HCT116 (cell line): ENCODE results near the gene CHTF8. TPM values are rescaled to one million over a fixed set of nuclear protein-coding genes. Genes with fewer than 3 reads are reported as not detected.

Experiments used
- ATAC-seq: fragments of 200-7000 bp; cut with Tn5 transposase; 2 replicates; pipeline ENCODE4 v1.9.1; 2020; ENCODE audit warnings: mild to moderate bottlenecking, moderate library complexity
- BruUV-seq: library from RNA; stranded (reverse); fragments of 400-500 nt; replicated peaks from 2 replicates; lab custom pipeline; 2021; lab: Mats Ljungman, UMichigan
- CTCF ChIA-PET: fragments of 300-600 bp; sonication (Branson Sonifier 250); formaldehyde crosslinking; loops from one replicate; lab custom pipeline; 2021; ENCODE audit warnings: antibody characterized with exemption; lab: Charles Lee
- POLR2A ChIA-PET: fragments of 300-600, 350-600 bp; sonication (Branson Sonifier 250); formaldehyde crosslinking; loops from one replicate; lab custom pipeline; 2021; ENCODE audit warnings: antibody characterized with exemption; lab: Charles Lee
- RAD21 ChIA-PET, 2 experiments: fragments of 300-600 bp; sonication (Branson Sonifier 250); formaldehyde crosslinking; loops; one replicate each; lab custom pipeline; 2023; ENCODE audit warnings: low total read pairs in 2 of 2; ENCODE audit not compliant: uncharacterized antibody in 2 of 2, unreplicated experiment in 2 of 2, low non-redundant PET in 1 of 2; lab: Charles Lee
- DNase-seq: peaks from one replicate; pipeline ENCODE4 v3.0.0-alpha.2; 2010; ENCODE audit warnings: low read depth, low spot score
- H2AFZ ChIP-seq: fragments of 200-600 bp; shearing (Covaris generic), sonication (generic); 2 replicates; pipeline ENCODE4 v1.6.1; 2017; ENCODE audit warnings: low read depth, mixed run types, mixed read lengths, antibody characterized with exemption, low read length; ENCODE audit not compliant: poor library complexity, severe bottlenecking
- H3K27ac ChIP-seq: 2 replicates; pipeline ENCODE4 v1.5.1; 2012; ENCODE audit warnings: low read depth, low read length
- H3K27me3 ChIP-seq: fragments of 200-600 bp; sonication (generic); 2 replicates; pipeline ENCODE4 v1.6.1; 2016; ENCODE audit warnings: mixed run types, low read length, mixed read lengths; ENCODE audit not compliant: insufficient read depth
- H3K36me3 ChIP-seq, 2 experiments: fragments of 200-500 bp in 1 of 2; fragments of 200-600 bp in 1 of 2; sonication (Bioruptor generic) in 1 of 2; sonication (generic) in 1 of 2; 2 replicates each; pipeline versions ENCODE4 v1.5.1 to v1.6.1; 2014 to 2016; ENCODE audit warnings: low read length in 2 of 2, inconsistent platforms in 1 of 2, mixed read lengths in 1 of 2, mixed run types in 1 of 2; ENCODE audit not compliant: insufficient read depth in 2 of 2, control insufficient read depth in 1 of 2
- H3K4me1 ChIP-seq, 2 experiments: fragments of 200-600 bp in 1 of 2; sonication (generic) in 1 of 2; 2 replicates each; pipeline versions ENCODE4 v1.5.1 to v1.6.1; 2012 to 2017; ENCODE audit warnings: low read length in 2 of 2, inconsistent platforms in 1 of 2, mild to moderate bottlenecking in 1 of 2, mixed read lengths in 1 of 2, mixed run types in 1 of 2, moderate library complexity in 1 of 2; ENCODE audit not compliant: insufficient read depth in 2 of 2, control insufficient read depth in 1 of 2
- H3K4me2 ChIP-seq: fragments of 200-600 bp; sonication (generic); 2 replicates; pipeline ENCODE4 v1.6.1; 2017; ENCODE audit warnings: mixed run types, low read length, mixed read lengths
- H3K4me3 ChIP-seq, 2 experiments: fragments of 200-600 bp in 1 of 2; sonication (generic) in 1 of 2; replicated peaks in 1 of 2; 2 replicates each; pipeline ENCODE4 v1.5.1; 2011 to 2016; ENCODE audit warnings: low read length in 2 of 2, control low read depth in 1 of 2, low read depth in 1 of 2, mild to moderate bottlenecking in 1 of 2, mixed read lengths in 1 of 2, mixed run types in 1 of 2
- H3K79me2 ChIP-seq: fragments of 200-600 bp; sonication (generic); 2 replicates; pipeline ENCODE4 v1.6.1; 2017; ENCODE audit warnings: mild to moderate bottlenecking, mixed run types, low read length, moderate library complexity, mixed read lengths; ENCODE audit not compliant: insufficient read depth
- H3K9ac ChIP-seq: fragments of 200-600 bp; sonication (generic); 2 replicates; pipeline ENCODE4 v1.6.1; 2016; ENCODE audit warnings: low read length, mixed read lengths
- H3K9me2 ChIP-seq: fragments of 200-600 bp; sonication (generic), shearing (Covaris generic); 2 replicates; pipeline ENCODE4 v1.6.1; 2017; ENCODE audit warnings: mixed run types, mild to moderate bottlenecking, moderate library complexity; ENCODE audit not compliant: insufficient read depth
- H3K9me3 ChIP-seq, 2 experiments: fragments of 200-500 bp in 1 of 2; fragments of 200-600 bp in 1 of 2; sonication (Bioruptor generic) in 1 of 2; sonication (generic) in 1 of 2; 2 replicates each; pipeline ENCODE4 v1.6.1; 2014 to 2017; ENCODE audit warnings: low read length in 2 of 2, mixed read lengths in 2 of 2, inconsistent platforms in 1 of 2, low read depth in 1 of 2, mild to moderate bottlenecking in 1 of 2, mixed run types in 1 of 2, moderate library complexity in 1 of 2; ENCODE audit not compliant: control insufficient read depth in 1 of 2, insufficient read depth in 1 of 2
- H4K20me1 ChIP-seq: fragments of 200-600 bp; sonication (generic), shearing (Covaris generic); 2 replicates; pipeline ENCODE4 v1.6.1; 2017; ENCODE audit warnings: mixed run types, mild to moderate bottlenecking, moderate library complexity; ENCODE audit not compliant: insufficient read depth
- CEBPB ChIP-seq: IDR thresholded peaks from 2 replicates; pipeline ENCODE4 v1.6.1; 2012; ENCODE audit warnings: low read depth
- POLR2AphosphoS5 ChIP-seq: IDR thresholded peaks from 2 replicates; pipeline ENCODE4 v1.6.1; 2011; ENCODE audit warnings: mild to moderate bottlenecking, low read depth, low read length, moderate library complexity
- RAD21 ChIP-seq: IDR thresholded peaks from 2 replicates; pipeline ENCODE4 v1.6.1; 2012; ENCODE audit warnings: low read depth, mild to moderate bottlenecking
- ZFX ChIP-seq: fragments of 450-650 bp; IDR thresholded peaks from 2 replicates; pipeline ENCODE4 v1.6.1; 2017
- intact Hi-C: fragments of 100-400 bp; cut with micrococcal nuclease; formaldehyde crosslinking; loops from 2 replicates; pipeline ENCODE4 v1.10.0; 2022
- total RNA-seq: library from RNA; stranded (reverse); gene quantifications from one replicate; pipeline ENCODE4 v1.2.1, GENCODE V29; 2021; ENCODE audit not compliant: unreplicated experiment
- TF ChIP-seq, protein P1 (sequence below), 3 experiments: fragments of 200-600 bp in 1 of 3; sonication (generic) in 1 of 3; IDR thresholded peaks in 2 of 3; conservative IDR thresholded peaks in 1 of 3; 2 replicates each; pipeline ENCODE4 v1.5.1; 2012 to 2017; ENCODE audit warnings: low read depth in 2 of 3, low read length in 2 of 3, antibody characterized with exemption in 1 of 3, borderline replicate concordance in 1 of 3, control low read depth in 1 of 3, mild to moderate bottlenecking in 1 of 3, mixed read lengths in 1 of 3, mixed run types in 1 of 3, moderate library complexity in 1 of 3; ENCODE audit not compliant: insufficient read depth in 1 of 3
- TF ChIP-seq, protein P2 (sequence below): IDR thresholded peaks from 2 replicates; pipeline ENCODE4 v1.6.1; 2012

The CHTF8 gene
- total RNA-seq, 1 experiment from 2014 or later: 184 TPM

DNA sequence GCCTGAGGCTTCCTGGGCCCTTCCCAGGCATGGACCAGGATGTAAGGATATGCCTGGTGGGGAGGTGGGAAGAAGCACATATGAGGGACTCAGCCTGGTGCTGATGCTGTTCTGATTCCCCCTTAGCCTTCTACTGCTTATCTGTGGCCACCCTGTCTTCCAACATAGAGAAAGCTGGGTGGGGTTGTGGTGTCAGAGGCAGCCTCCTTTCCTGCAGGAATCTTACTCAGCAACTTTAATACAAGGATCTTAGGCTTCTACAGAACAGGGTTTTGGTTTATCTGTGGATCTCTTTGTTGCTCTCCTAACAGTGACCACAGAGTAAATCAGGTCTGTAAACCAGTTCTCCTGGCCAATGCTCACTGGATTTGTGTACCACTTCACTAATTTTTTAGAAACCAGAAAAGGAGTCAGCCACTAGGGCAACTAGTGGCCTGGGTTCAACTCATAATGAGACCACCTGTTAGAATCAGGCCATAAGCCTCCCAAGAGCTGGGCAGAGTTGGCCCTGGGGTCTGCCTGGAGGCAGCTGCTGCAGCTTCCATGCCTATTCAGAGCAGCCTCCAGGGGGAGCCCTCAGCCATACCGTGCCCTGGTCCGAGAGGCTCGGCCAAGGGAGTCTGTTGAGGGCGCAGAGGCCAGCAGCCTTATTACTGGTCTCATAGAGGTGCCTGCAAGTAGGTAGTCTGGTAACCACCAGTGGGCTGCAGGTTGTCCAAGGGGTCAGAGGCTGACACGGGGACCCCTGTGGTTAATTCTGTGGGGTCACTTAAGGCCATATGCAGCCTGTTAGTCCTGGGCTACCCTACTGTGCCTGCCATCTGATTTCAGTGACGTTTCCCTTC, 19.9 kb downstream of the CHTF8 start:
- H3K79me2 ChIP-seq: peaks cover 73% of the 10 kb centered on the region
- H3K9ac ChIP-seq: no peak overlapping the region
- BruUV-seq: no TSS peak
- no peaks in the 10 kb centered on the region for H3K9me3 ChIP-seq
- TF ChIP-seq, protein P1, sequence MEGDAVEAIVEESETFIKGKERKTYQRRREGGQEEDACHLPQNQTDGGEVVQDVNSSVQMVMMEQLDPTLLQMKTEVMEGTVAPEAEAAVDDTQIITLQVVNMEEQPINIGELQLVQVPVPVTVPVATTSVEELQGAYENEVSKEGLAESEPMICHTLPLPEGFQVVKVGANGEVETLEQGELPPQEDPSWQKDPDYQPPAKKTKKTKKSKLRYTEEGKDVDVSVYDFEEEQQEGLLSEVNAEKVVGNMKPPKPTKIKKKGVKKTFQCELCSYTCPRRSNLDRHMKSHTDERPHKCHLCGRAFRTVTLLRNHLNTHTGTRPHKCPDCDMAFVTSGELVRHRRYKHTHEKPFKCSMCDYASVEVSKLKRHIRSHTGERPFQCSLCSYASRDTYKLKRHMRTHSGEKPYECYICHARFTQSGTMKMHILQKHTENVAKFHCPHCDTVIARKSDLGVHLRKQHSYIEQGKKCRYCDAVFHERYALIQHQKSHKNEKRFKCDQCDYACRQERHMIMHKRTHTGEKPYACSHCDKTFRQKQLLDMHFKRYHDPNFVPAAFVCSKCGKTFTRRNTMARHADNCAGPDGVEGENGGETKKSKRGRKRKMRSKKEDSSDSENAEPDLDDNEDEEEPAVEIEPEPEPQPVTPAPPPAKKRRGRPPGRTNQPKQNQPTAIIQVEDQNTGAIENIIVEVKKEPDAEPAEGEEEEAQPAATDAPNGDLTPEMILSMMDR (IDR thresholded peaks at IDR 0.05 in 2 of 3, conservative IDR thresholded peaks at IDR 0.05 in 1 of 3; ENCODE audit: borderline replicate concordance in 1 of 3, insufficient read depth in 1 of 3, low read depth in 2 of 3, low read length in 2 of 3): peak; percentile 34 to 91 (median 83); a peak in 5 of 6 replicates
- TF ChIP-seq CEBPB (no peak), POLR2AphosphoS5 (peak; percentile 46), ZFX (no peak), RAD21 (peak; percentile 54)
- TF ChIP-seq, protein P2, sequence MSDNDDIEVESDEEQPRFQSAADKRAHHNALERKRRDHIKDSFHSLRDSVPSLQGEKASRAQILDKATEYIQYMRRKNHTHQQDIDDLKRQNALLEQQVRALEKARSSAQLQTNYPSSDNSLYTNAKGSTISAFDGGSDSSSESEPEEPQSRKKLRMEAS: no peak
- intact Hi-C loops: no loop called here
- H3K4me1 ChIP-seq: peaks cover 4 to 40% of the 10 kb centered on the region in 2 experiments; a peak in 3 of 4 replicates
- H3K27me3 ChIP-seq: no peaks in the 10 kb centered on the region
- H3K27ac ChIP-seq: no peak overlapping the region; the same call in 1 of the 2 replicates
- H3K4me2 ChIP-seq: no peak overlapping the region
- no peak overlapping the region for H2AFZ ChIP-seq
- no peak overlapping the region for H3K4me3 ChIP-seq
- CTCF ChIA-PET: interaction anchor here (0.6 to 2.9 kb wide), 11 partner anchors 12 to 477 kb away, joined by 3 to 9 read pairs (median 3); no protein-coding TSS in a partner anchor
- peaks cover 16% of the 10 kb centered on the region; the same call in 1 of the 2 replicates for H4K20me1 ChIP-seq
- POLR2A ChIA-PET: interaction anchor here (1.0 to 1.2 kb wide), 2 partner anchors 11 to 122 kb away, joined by 3 to 4 read pairs; no protein-coding TSS in a partner anchor
- RAD21 ChIA-PET: interaction anchor here in 1 of 2 experiments (0.6 kb wide), 2 partner anchors 11 to 15 kb away, joined by 3 read pairs; no protein-coding TSS in a partner anchor
- H3K9me2 ChIP-seq: no peaks in the 10 kb centered on the region
- ATAC-seq (peak; percentile 77), DNase-seq (no peak)
- peaks cover 49 to 85% of the 10 kb centered on the region in 2 experiments; a peak in 3 of 4 replicates for H3K36me3 ChIP-seq
